ENCODE data around the gene KIRREL2. TPM values are rescaled to one million over a fixed set of nuclear protein-coding genes. Genes with fewer than 3 reads are reported as not detected.

KIRREL2 gene
- polyA plus RNA-seq, 3 donors = not detected

DNA sequence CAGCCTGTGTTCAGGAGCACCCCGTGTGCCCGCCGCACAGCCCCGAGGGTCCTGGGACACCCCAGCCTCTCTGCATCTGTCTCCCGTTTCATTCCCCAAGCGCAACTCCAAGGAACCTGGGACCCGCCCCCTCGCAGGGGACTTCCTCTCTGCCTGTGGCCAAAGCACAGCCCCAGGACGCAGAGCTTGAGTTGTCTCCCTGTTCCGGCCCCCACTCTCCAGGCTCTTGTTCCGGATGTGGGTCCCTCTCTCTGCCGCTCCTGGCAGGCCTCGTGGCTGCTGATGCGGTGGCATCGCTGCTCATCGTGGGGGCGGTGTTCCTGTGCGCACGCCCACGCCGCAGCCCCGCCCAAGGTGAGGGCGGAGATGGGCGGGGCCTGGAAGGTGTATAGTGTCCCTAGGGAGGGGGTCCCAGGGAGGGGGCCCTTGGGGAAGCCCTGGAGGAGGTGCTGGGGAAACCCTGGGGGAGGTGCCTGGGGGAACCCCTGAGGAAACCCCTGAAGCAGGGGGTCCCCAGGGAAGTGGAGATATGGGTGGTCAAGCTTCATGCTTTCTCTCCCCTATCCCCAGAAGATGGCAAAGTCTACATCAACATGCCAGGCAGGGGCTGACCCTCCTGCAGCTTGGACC, 47.0 kb downstream of the KIRREL2 start:
- Histone ChIP-seq H3K4me2 (replicated peaks; ENCODE audit: extremely low read depth, low read length, poor library complexity, severe bottlenecking) (peak overlapping the region; percentile 100), H3K9me3 (replicated peaks in 1 of 2; ENCODE audit: control insufficient read depth in 1 of 2, insufficient read depth in 1 of 2, low read length in 2 of 2) (no peaks in the 10 kb centered on the region), H3K9ac (ENCODE audit: insufficient read depth, low read length, poor library complexity, severe bottlenecking) (peak overlapping the region; percentile 84), H3K79me2 (ENCODE audit: insufficient read depth, low read length) (peaks cover 95% of the 10 kb centered on the region), H3K27ac (ENCODE audit: low read depth in 1 of 2, low read length in 2 of 2) (peak overlapping the region; percentile 95 to 98), H4K20me1 (ENCODE audit: insufficient read depth, low read length) (peaks cover 10% of the 10 kb centered on the region), H2AFZ (ENCODE audit: insufficient read depth, low read depth, low read length, poor library complexity, severe bottlenecking) (no peak overlapping the region), H3K4me3 (replicated peaks in 1 of 3; ENCODE audit: low read depth in 2 of 3, low read length in 3 of 3) (peak overlapping the region; percentile 31 to 99 (median 97)), H3K36me3 (replicated peaks in 1 of 2; ENCODE audit: control insufficient read depth in 1 of 2, insufficient read depth in 2 of 2, low read length in 2 of 2) (peaks cover 18 to 21% of the 10 kb centered on the region in 2 donors), H3K27me3 (ENCODE audit: control insufficient read depth in 2 of 2, insufficient read depth in 2 of 2, low read length in 2 of 2) (no peaks in the 10 kb centered on the region), H3K4me1 (ENCODE audit: control insufficient read depth in 1 of 2, insufficient read depth in 2 of 2, low read length in 2 of 2) (peaks cover 74 to 81% of the 10 kb centered on the region in 2 donors)
- peak overlapping the region; percentile 96 to 100 (median 100) for H3K27ac Mint-ChIP-seq
- TF ChIP-seq, protein P1, sequence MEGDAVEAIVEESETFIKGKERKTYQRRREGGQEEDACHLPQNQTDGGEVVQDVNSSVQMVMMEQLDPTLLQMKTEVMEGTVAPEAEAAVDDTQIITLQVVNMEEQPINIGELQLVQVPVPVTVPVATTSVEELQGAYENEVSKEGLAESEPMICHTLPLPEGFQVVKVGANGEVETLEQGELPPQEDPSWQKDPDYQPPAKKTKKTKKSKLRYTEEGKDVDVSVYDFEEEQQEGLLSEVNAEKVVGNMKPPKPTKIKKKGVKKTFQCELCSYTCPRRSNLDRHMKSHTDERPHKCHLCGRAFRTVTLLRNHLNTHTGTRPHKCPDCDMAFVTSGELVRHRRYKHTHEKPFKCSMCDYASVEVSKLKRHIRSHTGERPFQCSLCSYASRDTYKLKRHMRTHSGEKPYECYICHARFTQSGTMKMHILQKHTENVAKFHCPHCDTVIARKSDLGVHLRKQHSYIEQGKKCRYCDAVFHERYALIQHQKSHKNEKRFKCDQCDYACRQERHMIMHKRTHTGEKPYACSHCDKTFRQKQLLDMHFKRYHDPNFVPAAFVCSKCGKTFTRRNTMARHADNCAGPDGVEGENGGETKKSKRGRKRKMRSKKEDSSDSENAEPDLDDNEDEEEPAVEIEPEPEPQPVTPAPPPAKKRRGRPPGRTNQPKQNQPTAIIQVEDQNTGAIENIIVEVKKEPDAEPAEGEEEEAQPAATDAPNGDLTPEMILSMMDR (IDR thresholded peaks at IDR 0.05) = no peak
- 0% methylated on average over 24 of the region's 24 CpGs for WGBS (ENCODE audit: insufficient coverage)
- H3K36me3 Mint-ChIP-seq = peaks cover 36 to 41% of the 10 kb centered on the region in 2 donors
- peaks cover 61% of the 10 kb centered on the region for H3K4me1 Mint-ChIP-seq
- peaks cover 0 to 2% (median 0%) of the 10 kb centered on the region in 7 donors for H3K9me3 Mint-ChIP-seq
- intact Hi-C loops (cut with micrococcal nuclease) = loop anchor here in 1 of 2 donors (2.0 to 10.0 kb wide), 5 partner anchors 27 to 459 kb away; partner anchors contain the start of genes FFAR2, IGFLR1, LIN37 and OVOL3
- H3K4me3 Mint-ChIP-seq = peak overlapping the region; percentile 97 to 98
- peak; percentile 90 to 96 (median 95) for DNase-seq
- peaks cover 0 to 12% (median 0%) of the 10 kb centered on the region in 3 donors for H3K27me3 Mint-ChIP-seq (ENCODE audit: low read depth in 3 of 3)

DNA sequence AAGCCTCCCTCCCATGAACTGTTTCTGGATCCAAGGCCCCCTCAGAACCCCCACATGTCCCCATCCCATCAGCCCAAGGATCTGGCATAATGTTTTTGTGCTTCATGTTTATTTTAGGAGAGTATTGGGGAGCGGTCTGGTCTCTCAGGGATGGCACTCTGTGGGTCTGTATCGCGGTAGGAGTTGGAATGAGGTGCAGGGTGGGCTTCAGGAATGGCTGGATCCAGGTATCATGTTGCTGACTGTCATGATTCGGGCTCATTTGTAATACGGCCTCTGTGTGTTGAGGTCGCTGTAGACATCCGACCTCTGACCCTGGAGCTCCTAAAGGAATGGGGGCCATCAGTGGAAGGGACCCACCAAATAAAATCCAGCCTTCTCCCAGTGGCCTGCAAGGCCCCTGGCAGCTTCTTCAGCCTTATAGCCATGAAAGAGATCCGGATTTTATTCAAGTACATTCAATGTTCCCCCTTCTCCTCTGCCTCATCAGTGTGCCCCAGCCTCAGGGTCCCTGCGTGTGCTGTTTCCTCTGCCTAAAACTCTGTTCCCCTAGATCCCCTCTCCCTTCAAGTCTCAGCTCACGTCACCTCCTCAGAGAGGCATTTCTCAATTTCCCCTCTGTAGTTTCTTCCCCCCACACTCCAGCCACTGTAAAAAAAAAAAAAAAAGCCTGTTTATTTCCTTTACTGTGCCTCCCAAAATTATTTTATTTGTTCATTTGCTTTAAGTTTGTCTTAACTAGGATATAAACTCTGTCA, 47.8 kb downstream of the KIRREL2 start:
- H3K9me3 Mint-ChIP-seq = peaks cover 0 to 2% (median 0%) of the 10 kb centered on the region in 7 donors
- TF ChIP-seq, protein P1 (IDR thresholded peaks at IDR 0.05) = no peak
- H3K4me2 ChIP-seq (replicated peaks; ENCODE audit: extremely low read depth, low read length, poor library complexity, severe bottlenecking) = peak overlapping the region; percentile 100
- no peaks in the 10 kb centered on the region for H3K27me3 ChIP-seq (ENCODE audit: control insufficient read depth in 2 of 2, insufficient read depth in 2 of 2, low read length in 2 of 2)
- peak overlapping the region; percentile 84 for H3K9ac ChIP-seq (ENCODE audit: insufficient read depth, low read length, poor library complexity, severe bottlenecking)
- H3K36me3 Mint-ChIP-seq = peaks cover 33 to 41% of the 10 kb centered on the region in 2 donors
- H3K4me3 Mint-ChIP-seq = peak overlapping the region; percentile 97 to 98
- peak; percentile 78 to 89 (median 85) for DNase-seq
- H3K79me2 ChIP-seq (ENCODE audit: insufficient read depth, low read length) = peaks cover 92% of the 10 kb centered on the region
- H3K27me3 Mint-ChIP-seq (ENCODE audit: low read depth in 3 of 3) = peaks cover 0 to 12% (median 0%) of the 10 kb centered on the region in 3 donors
- peaks cover 66% of the 10 kb centered on the region for H3K4me1 Mint-ChIP-seq
- peak overlapping the region; percentile 96 to 100 (median 100) for H3K27ac Mint-ChIP-seq
- H3K4me3 ChIP-seq (replicated peaks in 1 of 3; ENCODE audit: low read depth in 2 of 3, low read length in 3 of 3) = peak overlapping the region; percentile 36 to 99 (median 97)
- peaks cover 4% of the 10 kb centered on the region for H4K20me1 ChIP-seq (ENCODE audit: insufficient read depth, low read length)
- H3K36me3 ChIP-seq (replicated peaks in 1 of 2; ENCODE audit: control insufficient read depth in 1 of 2, insufficient read depth in 2 of 2, low read length in 2 of 2) = peaks cover 18 to 21% of the 10 kb centered on the region in 2 donors
- 60% methylated on average over 7 of the region's 10 CpGs for WGBS (ENCODE audit: insufficient coverage)
- H3K4me1 ChIP-seq (ENCODE audit: control insufficient read depth in 1 of 2, insufficient read depth in 2 of 2, low read length in 2 of 2) = peaks cover 78 to 88% of the 10 kb centered on the region in 2 donors
- intact Hi-C loops (cut with micrococcal nuclease) = loop anchor here in 1 of 2 donors (2.0 to 10.0 kb wide), 5 partner anchors 26 to 460 kb away; partner anchors contain the start of genes FFAR2, IGFLR1, LIN37 and OVOL3
- no peaks in the 10 kb centered on the region for H3K9me3 ChIP-seq (replicated peaks in 1 of 2; ENCODE audit: control insufficient read depth in 1 of 2, insufficient read depth in 1 of 2, low read length in 2 of 2)
- peak overlapping the region; percentile 95 to 98 for H3K27ac ChIP-seq (ENCODE audit: low read depth in 1 of 2, low read length in 2 of 2)
- no peak overlapping the region for H2AFZ ChIP-seq (ENCODE audit: insufficient read depth, low read depth, low read length, poor library complexity, severe bottlenecking)

All from CD14-positive monocyte (primary cell).